ENCODE data around the gene GSTM3.

The GSTM3 gene

GRCh38 chr1:109760581-109761226, 19.9 kb upstream of the GSTM3 start:
- Histone ChIP-seq H3K79me2 (ENCODE audit: control insufficient read depth, low read length) (no peaks in the 10 kb centered on the region), H3K4me3 (ENCODE audit: low read length) (no peak overlapping the region), H3K4me2 (ENCODE audit: low read length) (no peak overlapping the region), H3K9me3 (ENCODE audit: control insufficient read depth, insufficient read depth, low read length) (no peaks in the 10 kb centered on the region), H3K9me2 (replicated peaks; ENCODE audit: control insufficient read depth, low read length) (no peaks in the 10 kb centered on the region), H3K27me3 (ENCODE audit: control insufficient read depth, low read length) (no peaks in the 10 kb centered on the region), H4K20me1 (ENCODE audit: control insufficient read depth, insufficient read depth, low read depth, low read length) (no peaks in the 10 kb centered on the region), H3K4me1 (ENCODE audit: control insufficient read depth, low read length) (no peaks in the 10 kb centered on the region), H3K36me3 (ENCODE audit: control insufficient read depth, low read length) (no peaks in the 10 kb centered on the region), H3K27ac (ENCODE audit: low read depth, low read length) (no peak overlapping the region), H3F3A (ENCODE audit: control insufficient read depth, insufficient read depth) (no peaks in the 10 kb centered on the region)
- TF ChIP-seq EZH2phosphoT487 (IDR thresholded peaks at IDR 0.05; ENCODE audit: borderline replicate concordance, low read length) (no peak), CTCF (IDR thresholded peaks at IDR 0.05; ENCODE audit: low read depth, low read length, poor library complexity, severe bottlenecking) (no peak)

- Histone ChIP-seq H3K9me3 (ENCODE audit: control insufficient read depth, insufficient read depth, low read length) (no peaks in the 10 kb centered on the region), H3K36me3 (ENCODE audit: control insufficient read depth, low read length) (no peaks in the 10 kb centered on the region), H3K4me3 (ENCODE audit: low read length) (no peak overlapping the region), H3K27me3 (ENCODE audit: control insufficient read depth, low read length) (peaks cover 2% of the 10 kb centered on the region; the same call in 1 of the 2 replicates), H3K4me2 (ENCODE audit: low read length) (no peak overlapping the region), H3K79me2 (ENCODE audit: control insufficient read depth, low read length) (no peaks in the 10 kb centered on the region), H3F3A (ENCODE audit: control insufficient read depth, insufficient read depth) (no peaks in the 10 kb centered on the region), H3K27ac (ENCODE audit: low read depth, low read length) (no peak overlapping the region), H3K9me2 (replicated peaks; ENCODE audit: control insufficient read depth, low read length) (no peaks in the 10 kb centered on the region), H4K20me1 (ENCODE audit: control insufficient read depth, insufficient read depth, low read depth, low read length) (no peaks in the 10 kb centered on the region), H3K4me1 (ENCODE audit: control insufficient read depth, low read length) (no peaks in the 10 kb centered on the region)
- no peak for TF ChIP-seq EZH2phosphoT487 (IDR thresholded peaks at IDR 0.05; ENCODE audit: borderline replicate concordance, low read length)
- TF ChIP-seq CTCF (IDR thresholded peaks at IDR 0.05; ENCODE audit: low read depth, low read length, poor library complexity, severe bottlenecking): no peak
These were observed 18.9 kb upstream of the GSTM3 start for GRCh38 chr1:109759513-109760334.

DNA sequence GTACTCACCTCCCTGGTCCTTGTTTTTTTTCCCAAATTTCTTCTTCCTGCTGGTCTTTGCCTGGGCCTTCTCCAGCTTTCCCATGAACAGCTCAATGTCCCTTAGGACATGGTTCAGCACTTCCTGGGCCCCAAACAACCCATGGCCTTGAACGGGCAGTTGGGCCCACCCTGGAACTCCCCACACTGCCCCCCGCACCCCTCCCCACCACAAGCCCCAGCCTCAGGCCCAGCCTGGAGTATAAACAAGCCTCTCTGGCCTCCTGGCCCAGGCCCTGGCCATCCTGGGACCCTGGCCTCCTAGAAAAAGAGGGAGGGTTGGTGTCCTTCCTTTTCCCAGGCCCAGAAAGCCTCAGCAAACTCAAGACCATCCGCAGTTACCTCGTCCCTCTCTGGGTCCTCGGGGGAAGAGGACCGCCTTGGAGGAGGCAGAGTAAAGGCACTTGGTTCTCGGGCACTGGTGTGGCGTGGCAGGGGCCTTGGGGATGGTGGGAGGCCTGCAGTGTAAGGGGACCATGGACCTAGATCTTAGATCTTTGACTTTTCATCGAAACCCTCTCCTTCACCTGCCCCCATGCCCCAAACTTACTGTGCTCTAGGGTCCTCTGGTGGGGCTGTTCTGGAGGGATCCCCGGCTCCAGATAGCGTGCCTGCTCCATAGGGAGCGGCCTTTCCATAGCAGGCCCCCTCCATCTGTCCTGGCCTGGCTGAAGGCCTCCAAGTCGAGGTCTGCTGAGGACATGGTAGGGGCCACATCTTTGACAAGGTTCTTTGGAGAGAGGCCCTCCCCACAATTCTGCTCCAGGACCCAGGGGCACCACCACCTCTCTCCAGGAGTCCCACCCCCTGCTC, 17.3 kb upstream of the GSTM3 start:
- no peaks in the 10 kb centered on the region for H3K79me2 ChIP-seq (ENCODE audit: control insufficient read depth, low read length)
- H3K27me3 ChIP-seq (ENCODE audit: control insufficient read depth, low read length): peaks cover 11% of the 10 kb centered on the region
- H3K36me3 ChIP-seq (ENCODE audit: control insufficient read depth, low read length): no peaks in the 10 kb centered on the region
- no peaks in the 10 kb centered on the region for H4K20me1 ChIP-seq (ENCODE audit: control insufficient read depth, insufficient read depth, low read depth, low read length)
- H3K27ac ChIP-seq (ENCODE audit: low read depth, low read length): no peak overlapping the region
- H3K4me2 ChIP-seq (ENCODE audit: low read length): no peak overlapping the region
- no peak overlapping the region for H3K4me3 ChIP-seq (ENCODE audit: low read length)
- no peaks in the 10 kb centered on the region for H3K4me1 ChIP-seq (ENCODE audit: control insufficient read depth, low read length)
- no peaks in the 10 kb centered on the region for H3K9me3 ChIP-seq (ENCODE audit: control insufficient read depth, insufficient read depth, low read length)
- no peaks in the 10 kb centered on the region for H3F3A ChIP-seq (ENCODE audit: control insufficient read depth, insufficient read depth)
- no peaks in the 10 kb centered on the region for H3K9me2 ChIP-seq (replicated peaks; ENCODE audit: control insufficient read depth, low read length)
- TF ChIP-seq EZH2phosphoT487 (IDR thresholded peaks at IDR 0.05; ENCODE audit: borderline replicate concordance, low read length) (no peak), CTCF (IDR thresholded peaks at IDR 0.05; ENCODE audit: low read depth, low read length, poor library complexity, severe bottlenecking) (no peak)

All from DOHH2 (cell line).